Measurements from ENCODE around the gene ULBP3.
"Not testable (repeated sequence)": the region's sequence is repeated elsewhere in the genome, so short reads cannot be mapped to it uniquely, and the experiment has no call there.

GRCh38 chr6:150013785-150014622 is 54.9 kb downstream of the ULBP3 start:
- not testable (repeated sequence) for TF ChIP-seq NONO (IDR thresholded peaks at IDR 0.05); NONO (CRISPR knock-in tag; conservative IDR thresholded peaks at IDR 0.05); ZNF775 (CRISPR knock-in tag; IDR thresholded peaks at IDR 0.05; ENCODE audit: borderline replicate concordance); JUNB (CRISPR knock-in tag; IDR thresholded peaks at IDR 0.05; ENCODE audit: borderline replicate concordance)
